GM19025 (cell line): ENCODE data around the gene MAP3K4.

Experiments used
- ATAC-seq: cut with Tn5 transposase; IDR thresholded peaks from one replicate; pipeline ENCODE4 v1.9.1; 2021; ENCODE audit warnings: mild to moderate bottlenecking, low read depth, moderate library complexity; ENCODE audit not compliant: unreplicated experiment

MAP3K4 gene

GRCh38 chr6:161031721-161032495, 40.3 kb downstream of the MAP3K4 start:
- no peak for ATAC-seq

DNA sequence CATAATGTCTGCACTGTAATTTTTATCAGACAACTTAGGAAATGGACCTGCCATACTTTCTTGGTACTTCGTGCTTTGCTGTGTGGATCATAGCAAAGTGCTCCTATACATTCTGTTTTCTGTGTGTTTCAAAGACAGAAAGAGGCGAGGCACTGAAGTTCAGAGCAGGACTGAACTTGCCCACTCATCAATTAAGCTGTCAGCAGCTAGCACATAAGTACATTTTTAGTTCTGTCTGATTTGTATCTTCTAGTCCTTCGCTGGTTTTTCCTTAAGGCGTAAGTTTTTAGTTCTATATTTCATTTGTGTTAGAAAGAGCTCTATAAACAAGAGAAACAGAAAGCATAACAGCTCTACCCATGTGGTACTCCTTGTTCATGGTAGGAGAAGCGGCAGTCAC, 42.1 kb downstream of the MAP3K4 start:
- ATAC-seq: no peak

GRCh38 chr6:161035182-161035980, 43.8 kb downstream of the MAP3K4 start:
- no peak for ATAC-seq

GRCh38 chr6:161035981-161036263, 44.4 kb downstream of the MAP3K4 start:
- no peak for ATAC-seq

- no peak for ATAC-seq
Measured at GRCh38 chr6:161037873-161038228, 46.3 kb downstream of the MAP3K4 start.

DNA sequence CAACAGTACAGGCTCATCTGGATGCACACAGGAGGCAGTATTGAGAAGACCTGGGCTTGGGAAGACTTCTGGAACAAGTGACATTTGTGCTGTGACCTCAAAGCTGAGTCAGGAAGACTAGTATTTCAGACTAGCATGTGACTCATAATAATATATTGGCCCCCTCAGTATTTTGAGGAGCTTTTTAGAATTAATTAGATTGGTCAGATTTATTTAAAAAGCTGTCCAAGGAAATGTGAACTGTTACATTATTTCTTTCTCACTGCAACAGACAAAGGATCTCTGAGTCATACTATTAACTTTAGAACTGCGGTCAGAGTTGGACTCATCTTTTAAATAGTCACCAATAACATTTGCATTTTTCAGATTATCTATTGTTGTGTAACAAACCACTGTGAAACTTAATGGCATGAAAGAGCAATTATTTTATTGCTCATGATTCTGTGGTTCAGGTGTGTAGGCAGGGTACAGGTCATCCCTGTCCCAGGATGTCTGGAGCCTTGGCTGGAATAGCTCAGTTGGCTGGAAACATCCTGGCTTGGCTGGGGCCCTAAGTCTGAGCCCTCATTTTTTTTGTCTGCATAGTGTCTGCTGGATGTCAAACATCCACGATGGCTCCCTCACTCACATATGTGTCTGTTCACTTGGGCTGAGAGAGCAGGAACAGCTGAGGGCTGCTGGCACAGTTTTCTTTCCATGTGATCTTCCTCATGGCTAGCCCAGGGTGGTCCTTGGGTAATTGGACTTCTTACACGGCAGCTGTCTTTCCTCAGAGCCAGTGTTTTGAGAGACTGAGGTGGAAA, 46.9 kb downstream of the MAP3K4 start:
- ATAC-seq: peak; percentile 84

- no peak for ATAC-seq
Measured at GRCh38 chr6:161041274-161041673, 49.7 kb downstream of the MAP3K4 start.

GRCh38 chr6:161044335-161044734, 52.8 kb downstream of the MAP3K4 start:
- ATAC-seq: no peak

DNA sequence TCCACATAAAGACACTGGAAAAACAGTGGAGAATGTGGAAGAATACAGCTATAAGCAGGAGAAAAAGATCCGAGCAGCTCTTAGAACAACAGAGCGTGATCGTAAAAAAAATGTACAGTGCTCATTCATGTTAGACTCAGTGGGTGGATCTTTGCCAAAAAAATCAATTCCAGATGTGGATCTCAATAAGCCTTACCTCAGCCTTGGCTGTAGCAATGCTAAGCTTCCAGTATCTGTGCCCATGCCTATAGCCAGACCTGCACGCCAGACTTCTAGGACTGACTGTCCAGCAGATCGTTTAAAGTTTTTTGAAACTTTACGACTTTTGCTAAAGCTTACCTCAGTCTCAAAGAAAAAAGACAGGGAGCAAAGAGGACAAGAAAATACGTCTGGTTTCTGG, 57.1 kb downstream of the MAP3K4 start:
- no peak for ATAC-seq

- ATAC-seq: peak; percentile 49
Measured at GRCh38 chr6:161050134-161050765, 58.7 kb downstream of the MAP3K4 start.

GRCh38 chr6:161053103-161053502, 61.5 kb downstream of the MAP3K4 start:
- ATAC-seq: no peak

GRCh38 chr6:161054876-161055275, 63.3 kb downstream of the MAP3K4 start:
- ATAC-seq: no peak

DNA sequence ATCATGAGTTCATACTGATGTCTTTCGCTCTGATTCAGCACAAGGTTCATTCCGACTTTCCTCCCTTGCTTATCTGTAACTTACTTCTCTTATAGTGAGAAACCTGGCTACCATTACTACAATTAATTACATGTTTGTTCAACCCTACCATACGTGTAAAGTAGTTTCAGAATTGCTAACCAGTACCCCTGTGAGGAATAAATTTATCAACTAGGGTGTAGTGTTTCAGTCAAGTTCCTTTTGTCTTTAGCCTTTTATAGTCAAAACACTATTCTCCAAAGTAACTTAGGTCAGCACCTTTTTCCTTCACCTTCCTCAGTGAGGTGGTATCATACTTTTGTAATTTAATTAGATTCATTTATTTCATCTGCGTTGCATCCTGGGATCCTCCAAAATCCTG, 64.9 kb downstream of the MAP3K4 start:
- no peak for ATAC-seq

DNA sequence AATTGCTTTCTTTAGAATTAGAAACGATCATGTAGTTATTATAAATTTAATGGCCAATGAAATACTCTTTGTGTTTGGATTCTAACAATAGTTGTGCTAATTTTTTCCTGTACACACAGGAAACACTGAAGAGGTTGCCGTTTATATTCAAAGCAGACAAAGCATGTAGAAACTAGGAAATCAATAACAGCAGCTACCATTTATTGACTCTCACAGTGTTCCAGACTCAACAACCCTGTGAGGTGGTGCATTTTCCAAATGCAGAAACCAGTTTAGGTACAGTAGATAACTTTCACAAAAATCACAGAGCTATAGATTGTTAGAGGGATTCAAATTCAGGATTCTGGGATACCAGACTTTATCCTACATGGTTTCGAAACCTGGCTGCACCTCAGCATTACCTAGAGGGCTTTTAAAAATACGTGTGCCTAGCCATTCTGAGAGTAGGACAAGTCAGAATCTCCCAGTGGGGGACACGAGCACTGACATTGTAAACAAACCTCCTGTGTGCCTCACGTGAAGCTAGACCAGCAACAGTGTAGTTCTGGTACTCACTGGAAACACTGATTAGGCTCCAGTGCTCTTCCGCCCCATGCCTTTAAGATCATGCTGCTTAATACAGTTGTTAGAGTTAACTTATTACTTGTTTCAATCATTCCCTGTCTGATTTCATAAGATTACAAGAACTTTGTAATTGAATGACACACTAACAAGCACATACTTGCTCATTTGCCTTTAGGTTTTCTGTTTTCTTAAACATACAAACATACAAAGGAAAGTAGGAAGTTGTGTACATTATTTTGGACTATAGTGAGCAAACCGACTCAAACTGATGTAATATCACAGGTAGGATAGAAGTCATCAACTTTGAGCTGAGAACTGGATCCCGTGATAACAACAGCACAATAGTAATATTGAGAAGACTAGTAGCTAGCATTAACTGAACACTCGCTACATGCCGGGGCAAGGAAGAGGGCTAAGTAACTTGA, 65.8 kb downstream of the MAP3K4 start:
- ATAC-seq: no peak

DNA sequence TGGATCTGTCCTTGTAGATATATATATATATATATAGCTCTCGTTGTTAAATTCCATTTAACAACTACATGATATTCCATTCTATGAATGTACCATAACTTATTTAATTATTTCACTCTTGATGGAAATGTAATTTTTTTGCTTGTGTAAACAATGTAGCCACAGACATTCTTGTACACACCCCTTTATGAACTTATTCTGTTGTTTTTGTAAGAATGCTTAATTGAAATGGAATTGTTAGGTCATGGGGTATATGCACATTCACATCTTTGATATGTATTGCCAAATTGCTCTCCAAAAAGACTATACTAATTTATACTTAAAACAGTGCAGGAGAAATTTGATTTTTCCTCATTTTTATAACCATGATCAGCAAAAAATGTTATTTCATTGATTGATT, 67.2 kb downstream of the MAP3K4 start:
- no peak for ATAC-seq

GRCh38 chr6:161061576-161061975, 70.0 kb downstream of the MAP3K4 start:
- no peak for ATAC-seq

DNA sequence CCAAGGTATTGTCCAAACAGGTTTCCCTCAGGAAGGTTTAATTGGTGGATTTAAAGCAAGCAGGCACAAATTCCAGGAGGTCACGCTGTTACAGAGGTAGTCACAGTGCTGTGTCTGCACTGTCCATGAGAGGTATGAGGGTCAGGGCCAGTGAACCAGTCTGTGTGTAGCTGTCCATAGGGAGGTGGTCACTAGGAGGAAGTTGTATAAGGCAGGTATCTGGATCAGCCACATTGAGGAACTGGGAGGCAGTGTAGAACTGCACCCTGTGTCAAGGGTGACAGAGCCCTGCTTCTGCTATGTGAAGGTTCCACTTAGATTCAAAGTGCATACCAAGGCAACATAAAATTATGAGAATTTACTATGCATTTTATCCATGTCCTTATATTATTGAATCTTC, 73.3 kb downstream of the MAP3K4 start:
- no peak for ATAC-seq

GRCh38 chr6:161066511-161066910, 74.9 kb downstream of the MAP3K4 start:
- no peak for ATAC-seq

DNA sequence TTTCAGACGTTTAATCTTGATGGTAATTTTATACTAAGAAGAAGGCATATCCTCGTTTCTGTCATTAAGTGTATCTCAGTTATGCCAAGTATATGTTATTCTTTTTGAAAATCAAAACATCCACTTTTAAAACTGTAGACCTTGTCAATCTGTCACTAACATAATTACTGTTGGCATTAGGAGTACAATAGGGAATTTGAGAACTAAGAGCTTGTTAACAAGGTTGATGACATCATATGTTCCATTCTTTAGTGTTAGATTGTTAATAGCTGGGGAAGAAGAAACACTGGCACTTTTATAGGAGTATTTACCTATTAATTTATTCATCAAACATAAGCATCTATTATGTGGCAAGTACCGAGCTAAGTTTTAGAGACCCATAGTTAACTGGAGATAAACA, 76.2 kb downstream of the MAP3K4 start:
- no peak for ATAC-seq

DNA sequence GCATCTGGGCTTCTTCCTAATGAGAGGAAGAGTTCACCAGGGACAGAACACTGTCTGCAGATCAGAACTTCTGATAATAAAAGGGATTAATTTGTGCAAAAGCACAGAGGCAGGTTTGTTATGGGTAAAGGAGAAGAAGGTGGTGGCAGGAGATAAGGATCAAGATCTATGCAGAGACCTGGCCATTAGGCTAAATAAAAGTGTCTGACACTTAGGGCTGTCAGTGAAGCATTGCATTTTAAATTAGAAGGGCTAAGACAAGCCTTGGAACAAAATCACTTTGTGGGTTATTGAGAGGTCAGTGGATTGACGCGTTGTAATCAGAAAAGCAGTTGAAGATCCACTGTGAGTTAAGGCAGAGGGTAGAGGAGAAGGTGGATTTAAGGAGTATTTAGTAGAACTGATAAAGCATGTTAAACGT, 76.8 kb downstream of the MAP3K4 start:
- no peak for ATAC-seq
